ENCODE data around the gene NCAM2.
"Not testable (repeated sequence)": the region's sequence is repeated elsewhere in the genome, so short reads cannot be mapped to it uniquely, and the experiment has no call there.

NCAM2 gene

DNA sequence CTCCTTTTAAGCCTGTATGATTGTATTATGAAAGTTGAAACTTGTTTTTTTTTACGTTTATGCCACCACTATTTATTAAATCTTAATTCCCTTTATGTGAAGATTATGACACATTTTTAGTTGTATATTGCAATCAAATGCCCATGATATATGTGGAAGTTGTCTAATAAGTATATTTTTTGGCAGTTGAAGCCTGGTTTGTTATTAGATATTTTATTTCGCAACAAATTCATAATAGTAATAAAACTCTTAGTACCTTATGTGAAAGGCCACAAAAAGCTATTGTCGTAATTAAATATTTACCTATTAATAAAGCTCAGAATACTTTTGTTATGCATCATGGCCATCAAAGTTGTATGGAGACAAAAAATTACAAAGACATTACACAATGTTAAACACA is 386.8 kb downstream of the NCAM2 start:
- no peak for DNase-seq (ENCODE audit: low spot score)
- TF ChIP-seq, protein P1, sequence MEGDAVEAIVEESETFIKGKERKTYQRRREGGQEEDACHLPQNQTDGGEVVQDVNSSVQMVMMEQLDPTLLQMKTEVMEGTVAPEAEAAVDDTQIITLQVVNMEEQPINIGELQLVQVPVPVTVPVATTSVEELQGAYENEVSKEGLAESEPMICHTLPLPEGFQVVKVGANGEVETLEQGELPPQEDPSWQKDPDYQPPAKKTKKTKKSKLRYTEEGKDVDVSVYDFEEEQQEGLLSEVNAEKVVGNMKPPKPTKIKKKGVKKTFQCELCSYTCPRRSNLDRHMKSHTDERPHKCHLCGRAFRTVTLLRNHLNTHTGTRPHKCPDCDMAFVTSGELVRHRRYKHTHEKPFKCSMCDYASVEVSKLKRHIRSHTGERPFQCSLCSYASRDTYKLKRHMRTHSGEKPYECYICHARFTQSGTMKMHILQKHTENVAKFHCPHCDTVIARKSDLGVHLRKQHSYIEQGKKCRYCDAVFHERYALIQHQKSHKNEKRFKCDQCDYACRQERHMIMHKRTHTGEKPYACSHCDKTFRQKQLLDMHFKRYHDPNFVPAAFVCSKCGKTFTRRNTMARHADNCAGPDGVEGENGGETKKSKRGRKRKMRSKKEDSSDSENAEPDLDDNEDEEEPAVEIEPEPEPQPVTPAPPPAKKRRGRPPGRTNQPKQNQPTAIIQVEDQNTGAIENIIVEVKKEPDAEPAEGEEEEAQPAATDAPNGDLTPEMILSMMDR (IDR thresholded peaks at IDR 0.05; ENCODE audit: extremely low read depth, missing control alignments), result no peak

DNA sequence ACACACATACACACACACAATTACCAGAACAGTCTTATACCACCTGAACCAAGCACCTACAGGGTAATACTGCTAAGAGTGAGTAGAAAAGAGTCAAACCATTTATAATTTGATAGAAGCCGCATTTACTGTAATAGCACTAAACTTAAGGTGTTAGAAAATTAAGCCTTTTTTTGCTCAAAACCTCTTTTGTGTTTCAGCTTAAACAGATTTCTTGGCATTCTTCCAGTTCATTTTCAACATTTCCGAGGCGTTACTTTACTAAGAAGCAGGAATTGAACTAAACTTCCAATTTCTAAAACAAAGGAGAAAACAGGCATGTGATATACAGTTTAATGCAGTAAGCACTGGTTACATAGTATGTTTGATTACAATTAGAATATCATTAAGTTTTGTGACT is 387.2 kb downstream of the NCAM2 start:
- no peak for DNase-seq (ENCODE audit: low spot score)
- TF ChIP-seq, protein P1 (IDR thresholded peaks at IDR 0.05; ENCODE audit: extremely low read depth, missing control alignments), result no peak

- TF ChIP-seq, protein P1 (IDR thresholded peaks at IDR 0.05; ENCODE audit: extremely low read depth, missing control alignments), result no peak
These were observed 389.7 kb downstream of the NCAM2 start for GRCh38 chr21:21387916-21388315.

GRCh38 chr21:21394064-21394463 is 395.9 kb downstream of the NCAM2 start:
- TF ChIP-seq, protein P1 (IDR thresholded peaks at IDR 0.05; ENCODE audit: extremely low read depth, missing control alignments), result no peak
- no peak for DNase-seq (ENCODE audit: low spot score)

More at GRCh38 chr21:21387916-21388315, 389.7 kb downstream of the NCAM2 start:
- no peak for DNase-seq (ENCODE audit: low spot score)

DNA sequence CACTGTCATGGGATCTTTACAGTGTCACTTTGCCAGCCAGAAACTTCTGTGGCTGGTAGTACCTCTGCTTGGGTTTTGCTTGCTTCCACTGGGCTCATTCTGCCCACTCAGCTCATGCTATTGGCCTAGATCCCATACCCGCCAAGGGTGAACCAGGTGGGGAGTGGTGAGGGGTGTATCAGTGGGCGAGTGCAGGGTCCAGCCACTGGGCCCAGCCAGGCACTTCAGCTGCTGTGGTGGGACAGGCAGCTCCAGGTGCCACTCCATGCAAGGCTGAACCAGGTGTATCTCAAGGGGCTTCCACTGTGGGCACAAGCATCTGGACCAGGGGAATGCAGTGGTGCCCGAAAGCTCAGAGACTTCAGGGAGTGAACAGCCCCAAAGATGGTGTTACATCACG is 398.2 kb downstream of the NCAM2 start:
- TF ChIP-seq, protein P1 (IDR thresholded peaks at IDR 0.05; ENCODE audit: extremely low read depth, missing control alignments), result no peak

GRCh38 chr21:21397464-21397863 is 399.3 kb downstream of the NCAM2 start:
- TF ChIP-seq, protein P1 (IDR thresholded peaks at IDR 0.05; ENCODE audit: extremely low read depth, missing control alignments), result no peak
- DNase-seq (ENCODE audit: low spot score), result no peak

More for the DNA sequence above, 398.2 kb downstream of the NCAM2 start:
- DNase-seq (ENCODE audit: low spot score), result no peak

DNA sequence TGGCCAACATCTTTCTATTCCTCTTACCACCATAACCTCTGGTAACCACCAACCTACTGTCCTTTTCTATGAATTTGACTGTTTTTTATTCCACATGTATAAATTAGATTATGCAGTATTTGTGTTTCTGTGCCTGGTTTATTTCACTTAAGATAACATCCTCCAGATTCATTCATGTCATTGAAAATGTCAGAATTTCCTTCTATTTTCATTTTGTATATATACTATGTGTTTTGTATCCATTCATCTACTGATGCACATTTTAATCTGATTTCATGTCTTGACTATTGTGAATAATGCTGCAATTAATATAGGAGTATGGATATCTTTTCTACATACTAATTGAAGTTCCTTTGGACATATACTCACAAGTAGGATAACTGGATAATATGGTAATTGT is 403.2 kb downstream of the NCAM2 start:
- DNase-seq (ENCODE audit: low spot score), result no peak
- TF ChIP-seq, protein P1 (IDR thresholded peaks at IDR 0.05; ENCODE audit: extremely low read depth, missing control alignments), result no peak

GRCh38 chr21:21402187-21402586 is 404.0 kb downstream of the NCAM2 start:
- not testable (repeated sequence) for DNase-seq (ENCODE audit: low spot score)

DNA sequence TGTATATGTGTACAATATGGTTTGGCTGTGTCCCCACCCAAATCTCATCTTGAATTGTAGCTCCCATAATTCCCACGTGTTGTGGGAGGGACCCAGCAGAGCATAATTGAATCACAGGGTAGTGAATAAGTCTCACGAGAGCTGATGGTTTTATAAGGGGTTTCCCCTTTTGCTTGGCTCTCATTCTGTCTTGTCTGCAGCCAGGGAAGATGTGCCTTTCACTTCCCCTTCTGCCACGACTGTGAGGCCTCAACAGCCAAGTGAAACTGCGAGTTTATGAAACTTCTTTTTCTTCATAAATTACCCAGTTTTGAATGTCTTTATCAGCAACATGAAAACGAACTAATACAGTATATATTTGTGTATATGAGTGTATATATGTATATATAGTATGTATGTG is 406.1 kb downstream of the NCAM2 start:
- DNase-seq (ENCODE audit: low spot score), result not testable (repeated sequence)
